Astrocyte of the spinal cord (primary cell): ENCODE data around the gene HOXB3.

Source experiments
- DNase-seq: peaks from one replicate; pipeline ENCODE4 v3.0.0; 2011; ENCODE audit warnings: low read depth, low spot score
- H3K4me3 ChIP-seq: 2 replicates; pipeline ENCODE4 v1.5.1; 2011; ENCODE audit warnings: low read depth, mild to moderate bottlenecking, low read length, moderate library complexity
- CTCF ChIP-seq: IDR thresholded peaks from 2 replicates; pipeline ENCODE4 v1.5.1; 2012; ENCODE audit warnings: low read depth, mild to moderate bottlenecking, low read length, inconsistent platforms
- in situ Hi-C: cut with HindIII; loops from 2 replicates; pipeline ENCODE4 v1.10.0; 2017; ENCODE audit warnings: low sequenced_read_pairs

Gene HOXB3

DNA sequence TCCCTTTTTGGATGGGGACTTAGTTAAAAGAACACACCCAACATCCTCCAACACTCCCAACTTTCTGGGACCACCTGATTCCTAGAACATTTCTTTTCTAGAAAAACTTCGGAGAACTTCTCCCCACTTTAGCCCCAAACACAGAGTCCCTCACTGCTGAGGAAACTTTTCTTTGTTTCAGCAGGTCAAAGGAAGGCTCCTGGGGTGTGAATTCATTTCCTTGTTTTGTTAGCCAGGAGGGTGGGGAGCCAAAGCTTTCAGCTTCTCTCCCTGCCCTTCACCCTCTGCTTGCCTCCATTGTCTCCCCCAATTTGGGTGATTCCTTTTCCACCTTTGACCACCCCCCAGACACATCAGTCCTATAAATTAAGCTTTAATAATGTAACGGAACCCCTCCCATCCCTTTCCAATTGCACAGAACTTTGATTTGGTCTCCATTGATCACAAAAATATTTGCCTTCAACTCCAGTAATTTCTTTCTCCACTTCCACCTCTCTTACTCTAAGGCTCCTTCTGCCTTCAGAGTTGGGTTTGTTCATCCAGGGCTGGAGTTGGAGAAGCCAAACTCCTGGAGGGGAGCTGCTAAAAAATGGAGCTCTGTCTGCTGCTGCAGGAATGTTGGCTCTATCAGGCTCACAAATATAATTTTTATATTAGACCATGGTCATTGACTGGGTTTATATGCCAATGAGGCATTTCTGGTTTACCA, 22.2 kb downstream of the HOXB3 start:
- DNase-seq = no peak
- peak overlapping the region; percentile 2 for H3K4me3 ChIP-seq
- in situ Hi-C loops = no loop called here
- no peak for TF ChIP-seq CTCF

DNA sequence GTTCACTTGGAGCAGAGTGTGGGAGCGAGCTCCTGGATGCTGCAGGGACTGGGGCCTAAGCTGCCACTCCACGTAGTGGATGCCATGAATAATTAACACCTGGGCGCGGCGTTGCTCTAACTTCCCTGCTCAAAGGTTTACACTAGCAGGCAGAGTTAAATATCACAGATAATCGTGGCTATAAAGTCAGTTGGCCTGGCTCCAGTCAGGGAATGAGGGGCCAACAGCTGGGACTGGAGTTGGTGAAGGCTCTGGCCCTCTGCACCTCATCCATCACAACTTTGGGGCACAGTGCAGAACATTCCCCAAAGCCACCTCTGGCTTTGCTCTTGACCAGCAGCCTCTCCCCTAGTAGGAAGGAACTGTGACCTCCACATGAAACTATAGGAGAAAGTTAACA, 22.8 kb downstream of the HOXB3 start:
- in situ Hi-C loops = no loop called here
- DNase-seq = no peak
- no peak overlapping the region for H3K4me3 ChIP-seq
- no peak for TF ChIP-seq CTCF

GRCh38 chr17:48566717-48567116, 23.3 kb downstream of the HOXB3 start:
- in situ Hi-C loops = no loop called here
- no peak overlapping the region for H3K4me3 ChIP-seq
- no peak for DNase-seq
- no peak for TF ChIP-seq CTCF

DNA sequence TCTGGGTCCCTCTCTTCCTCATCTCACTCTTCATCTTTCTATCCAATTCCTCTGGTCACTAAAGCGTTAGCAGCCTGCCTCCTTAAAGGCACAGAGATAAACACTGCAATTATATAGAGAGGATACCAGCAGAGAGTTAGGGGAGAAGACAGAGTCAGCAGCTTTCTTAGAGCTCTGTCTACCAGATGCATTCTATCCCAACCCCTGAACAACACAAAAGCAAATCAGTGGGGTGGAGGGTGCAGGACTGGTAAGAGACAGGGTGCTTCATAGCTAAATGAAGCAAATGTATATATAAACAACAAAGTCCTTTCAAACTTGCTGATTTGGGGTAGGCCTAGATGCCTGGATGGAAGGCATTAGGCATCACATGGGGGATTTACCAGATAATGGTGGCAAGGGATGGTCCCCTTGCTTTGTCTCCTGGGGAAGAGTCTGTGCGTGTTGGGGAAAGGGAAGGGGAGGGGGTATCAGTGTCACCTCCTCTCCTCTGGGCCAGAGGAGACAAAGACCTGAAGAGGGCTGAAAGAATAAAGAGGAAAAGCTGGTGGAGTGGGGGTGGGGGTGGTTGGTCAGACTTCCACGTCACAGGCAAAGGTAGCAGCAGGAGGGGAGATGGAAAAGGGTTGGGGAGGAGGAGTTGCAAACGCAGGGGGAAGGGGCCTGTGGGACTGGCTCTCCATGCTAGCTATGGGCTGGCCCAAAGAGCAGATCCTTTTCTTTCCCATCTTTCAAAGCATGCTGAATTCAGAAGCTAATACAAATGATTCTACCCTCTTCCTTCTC, 23.9 kb downstream of the HOXB3 start:
- in situ Hi-C loops = no loop called here
- no peak for TF ChIP-seq CTCF

DNA sequence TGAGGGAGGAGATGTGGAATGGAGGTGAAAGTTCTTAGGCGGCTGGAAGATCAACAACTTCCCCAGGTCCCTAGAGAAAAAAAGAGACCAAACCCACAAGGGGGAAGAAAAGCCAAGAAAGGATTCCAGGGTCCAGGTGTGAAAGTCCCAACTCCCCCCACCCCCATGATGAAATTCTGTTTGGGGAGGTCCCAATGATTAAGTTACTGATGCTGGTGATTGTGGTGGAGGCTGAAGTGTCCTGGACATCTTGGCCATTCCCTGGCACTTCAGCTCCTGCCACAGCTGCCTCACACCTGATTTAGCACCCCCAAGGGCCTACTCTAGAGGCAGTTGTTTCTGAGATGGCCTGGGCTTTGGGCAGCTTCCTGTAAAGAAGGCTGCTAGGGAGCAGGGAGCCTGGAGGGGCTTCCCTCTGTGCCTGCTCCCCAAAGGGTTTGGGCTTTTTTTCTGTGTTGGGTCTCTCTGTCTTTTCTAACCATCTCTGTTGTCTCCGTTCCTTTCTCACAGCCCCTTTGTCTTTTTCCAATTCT, 25.0 kb downstream of the HOXB3 start:
- no peak for DNase-seq
- H3K4me3 ChIP-seq = peak overlapping the region; percentile 43
- in situ Hi-C loops = no loop called here
- TF ChIP-seq CTCF = no peak

More for the DNA sequence above, 23.9 kb downstream of the HOXB3 start:
- no peak for DNase-seq
- H3K4me3 ChIP-seq = no peak overlapping the region

DNA sequence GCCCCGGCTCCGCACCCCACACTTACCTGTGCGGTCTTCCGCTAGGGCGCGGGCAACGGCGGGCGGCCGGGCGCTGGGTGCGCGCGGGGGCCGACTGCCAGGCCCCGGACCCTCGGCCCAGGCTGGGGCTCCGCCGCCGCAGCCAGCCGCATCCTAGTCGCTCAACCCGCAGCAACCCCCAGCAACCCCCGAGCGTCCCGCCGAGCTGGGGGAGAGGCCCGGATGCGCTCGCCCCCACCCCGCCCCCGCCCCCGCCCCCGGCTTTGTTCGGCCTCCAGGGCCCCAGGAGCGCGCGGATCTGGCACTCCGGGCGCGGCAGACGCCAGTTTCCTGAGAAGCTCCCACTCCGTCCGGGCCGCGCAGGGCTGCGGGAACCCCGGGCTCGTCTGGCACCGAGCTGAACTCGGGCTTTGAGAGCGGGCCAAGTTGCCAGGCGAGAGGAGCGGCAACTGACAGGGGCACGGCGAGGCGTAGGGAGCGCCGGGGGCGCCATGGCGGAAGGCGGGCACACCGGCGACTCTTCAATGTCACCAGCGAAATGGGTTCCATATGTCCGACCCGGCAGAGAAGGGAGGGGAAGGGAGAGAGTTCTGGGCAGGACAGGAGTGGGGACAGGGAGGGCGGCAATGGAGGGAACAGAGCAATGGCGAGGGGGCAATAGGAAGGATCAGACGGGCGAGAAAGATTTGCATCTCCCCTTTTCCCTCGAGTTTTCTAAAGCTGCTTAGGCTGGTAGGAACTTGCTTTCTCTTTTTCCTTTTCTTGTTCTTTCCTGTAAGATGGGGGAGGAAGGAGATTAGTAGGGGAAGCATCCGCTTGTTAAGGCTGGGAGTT, 25.6 kb downstream of the HOXB3 start:
- no peak for TF ChIP-seq CTCF
- peak overlapping the region; percentile 43 for H3K4me3 ChIP-seq
- no peak for DNase-seq
- in situ Hi-C loops = no loop called here
